ENCODE results near the gene TTLL11.

DNA sequence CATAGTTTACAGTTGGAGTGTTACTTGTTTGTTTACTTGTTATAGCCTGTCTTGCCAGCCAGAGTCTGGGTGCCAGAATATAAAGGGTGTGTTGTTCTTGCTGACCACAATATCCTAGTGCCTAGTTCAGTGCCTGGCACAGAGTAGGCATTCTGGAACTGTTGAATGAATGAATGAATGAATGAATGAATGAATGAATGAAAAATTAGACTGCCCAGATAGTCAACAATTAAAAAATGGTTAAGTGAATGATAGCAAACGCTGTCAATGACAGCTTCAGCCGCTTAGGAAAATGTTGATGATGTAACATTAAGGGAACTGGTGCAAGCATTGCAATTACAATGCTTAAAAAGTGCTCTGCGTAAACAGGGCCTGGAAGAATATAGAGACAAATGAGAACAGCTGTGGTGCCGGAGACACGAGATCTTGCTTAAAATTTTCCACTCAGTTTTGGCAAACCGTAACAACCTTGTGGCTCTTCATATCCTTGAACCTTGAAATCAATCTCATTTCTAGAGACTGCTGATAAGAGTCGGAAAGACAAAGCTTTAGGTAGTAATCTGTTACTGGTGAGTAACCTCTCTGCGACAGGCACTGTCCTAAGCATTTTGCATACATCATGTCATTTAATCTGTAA, 4.7 kb upstream of the TTLL11 start:
- no peak for TF ChIP-seq TAF1 (IDR thresholded peaks at IDR 0.05; ENCODE audit: low read depth, low read length)
- no peak for TF ChIP-seq POLR2A (IDR thresholded peaks at IDR 0.05; ENCODE audit: low read depth, low read length)
- TF ChIP-seq POLR2AphosphoS5 (IDR thresholded peaks at IDR 0.05; ENCODE audit: low read depth, low read length) = no peak

Measured in GM12891 (cell line).